ENCODE data around the gene RBM23. TPM values are rescaled to one million over a fixed set of nuclear protein-coding genes. Genes with fewer than 3 reads are reported as not detected.
A peak's percentile ranks its signal among the peaks of the same experiment; 100 is the strongest.

The RBM23 gene
- total RNA-seq, 1 donor from 2014 or later: 35.4 TPM

DNA sequence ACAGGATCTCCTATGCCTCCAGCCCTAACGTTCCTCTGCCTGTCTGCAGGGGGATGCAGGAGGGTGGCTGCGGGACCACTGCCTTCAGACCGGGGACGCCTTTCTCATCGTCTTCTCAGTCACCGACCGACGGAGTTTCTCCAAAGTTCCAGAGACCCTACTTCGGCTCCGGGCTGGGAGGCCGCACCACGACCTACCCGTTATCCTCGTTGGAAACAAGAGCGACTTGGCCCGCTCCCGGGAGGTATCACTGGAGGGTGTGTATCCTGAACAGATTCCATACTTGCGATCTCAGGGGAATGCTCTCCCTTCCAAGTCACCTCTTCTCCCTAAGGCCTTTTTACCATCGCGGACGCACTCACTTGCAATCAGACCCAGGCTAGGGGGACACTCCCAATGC is 33.0 kb downstream of the RBM23 start:
- no peak for ATAC-seq

DNA sequence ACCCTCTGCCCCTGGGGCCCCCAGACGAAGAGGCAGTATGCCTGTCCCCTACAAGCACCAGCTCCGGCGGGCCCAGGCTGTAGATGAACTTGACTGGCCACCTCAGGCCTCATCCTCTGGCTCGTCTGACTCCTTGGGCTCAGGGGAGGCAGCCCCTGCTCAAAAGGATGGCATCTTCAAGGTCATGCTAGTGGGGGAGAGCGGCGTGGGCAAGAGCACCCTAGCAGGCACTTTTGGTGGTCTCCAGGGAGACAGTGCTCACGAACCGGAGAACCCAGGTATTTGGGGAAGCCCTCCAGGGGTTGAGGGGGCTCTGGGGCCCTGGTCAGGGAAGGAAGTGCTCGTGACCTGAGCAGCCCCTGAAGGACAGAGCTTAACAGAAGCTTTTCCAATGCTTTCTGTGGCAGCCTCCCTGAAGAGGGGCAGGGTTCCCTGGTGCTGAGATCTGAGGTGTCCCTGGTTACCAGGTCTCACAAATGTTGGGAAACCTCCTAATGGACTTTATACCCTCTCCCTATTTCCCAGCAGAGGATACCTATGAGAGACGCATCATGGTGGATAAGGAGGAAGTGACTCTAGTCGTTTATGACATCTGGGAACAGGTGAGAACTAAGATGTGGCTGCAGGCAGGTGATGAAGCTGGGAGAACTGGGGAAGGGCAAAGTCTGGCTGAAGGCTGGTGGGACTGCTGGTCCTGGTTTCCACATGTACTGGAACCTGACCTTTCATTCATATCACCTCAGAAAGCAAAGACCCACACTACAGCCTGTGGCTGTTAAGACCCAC is 34.0 kb downstream of the RBM23 start:
- ATAC-seq: no peak

DNA sequence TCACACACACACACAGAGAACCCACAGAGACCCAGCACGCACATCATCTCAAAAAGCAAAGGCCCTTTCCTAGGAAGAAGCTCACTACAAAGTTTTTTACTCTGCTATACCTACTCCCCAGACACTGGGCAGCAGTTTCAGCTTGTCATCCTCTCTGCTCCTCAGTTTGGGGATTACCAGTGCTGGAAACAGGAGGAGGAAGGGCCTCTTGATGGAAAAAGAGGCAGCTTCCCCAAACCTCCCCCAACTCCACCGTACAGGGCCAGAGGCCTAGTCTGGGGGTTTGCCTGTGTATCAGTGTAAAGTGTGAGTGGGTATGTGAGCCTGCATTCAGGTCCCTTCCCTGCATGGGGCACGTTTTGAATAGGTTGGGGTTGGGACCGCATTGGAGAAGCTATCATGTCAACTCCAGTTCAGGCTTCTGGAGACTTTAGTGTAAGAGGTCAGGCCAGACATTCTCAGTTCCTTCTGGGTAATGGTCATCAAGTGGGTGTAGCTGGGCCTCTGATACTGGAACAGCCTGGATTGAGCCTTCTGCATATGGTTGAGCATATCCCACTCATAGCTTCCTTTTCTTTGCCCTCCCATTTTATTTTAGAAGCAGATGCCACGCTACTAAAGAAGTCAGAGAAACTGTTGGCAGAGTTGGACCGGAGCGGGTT is 34.7 kb downstream of the RBM23 start:
- no peak for ATAC-seq

DNA sequence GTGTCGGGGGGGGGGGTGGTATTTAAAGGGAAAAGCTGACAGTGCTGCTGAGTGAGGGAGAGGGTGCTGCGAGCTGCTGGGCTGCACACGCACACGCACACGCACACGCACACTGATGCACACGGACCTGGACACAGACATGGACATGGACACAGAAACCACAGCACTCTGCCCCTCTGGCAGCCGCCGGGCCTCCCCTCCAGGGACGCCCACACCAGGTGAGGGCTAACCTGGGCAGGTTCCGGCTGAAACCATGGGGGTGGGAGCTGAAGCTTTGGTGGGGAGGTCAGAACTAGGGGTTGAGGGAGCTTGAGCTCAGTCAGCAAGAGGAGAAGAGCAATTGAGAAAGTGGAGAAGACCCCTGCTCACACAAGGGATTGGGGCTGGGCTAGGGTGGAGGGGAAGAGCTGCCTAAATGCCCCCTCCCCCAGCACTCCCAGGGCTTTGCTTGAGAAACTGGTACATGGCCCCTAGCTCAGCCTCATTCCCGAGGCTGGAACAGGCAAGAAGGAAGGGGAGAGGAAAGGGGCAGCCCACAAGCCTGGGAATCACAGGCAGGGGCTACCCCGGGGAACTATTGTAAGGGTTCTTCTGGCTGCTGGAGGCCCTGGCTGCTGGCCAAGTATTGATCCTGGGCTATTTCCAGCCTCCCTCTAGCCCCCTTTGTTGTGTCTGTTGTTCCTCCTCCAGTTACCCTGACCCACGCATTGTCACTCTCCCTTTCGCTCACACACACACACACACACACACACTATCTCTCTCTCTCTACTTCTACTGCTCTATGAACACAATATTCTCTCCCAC is 35.6 kb downstream of the RBM23 start, which contains the start of gene REM2:
TSS of gene REM2 (plus strand) at position 50 of the 804 bp plus-strand sequence. CDS start at position 116, 66 bp downstream.
- ATAC-seq: peak; percentile 3

DNA sequence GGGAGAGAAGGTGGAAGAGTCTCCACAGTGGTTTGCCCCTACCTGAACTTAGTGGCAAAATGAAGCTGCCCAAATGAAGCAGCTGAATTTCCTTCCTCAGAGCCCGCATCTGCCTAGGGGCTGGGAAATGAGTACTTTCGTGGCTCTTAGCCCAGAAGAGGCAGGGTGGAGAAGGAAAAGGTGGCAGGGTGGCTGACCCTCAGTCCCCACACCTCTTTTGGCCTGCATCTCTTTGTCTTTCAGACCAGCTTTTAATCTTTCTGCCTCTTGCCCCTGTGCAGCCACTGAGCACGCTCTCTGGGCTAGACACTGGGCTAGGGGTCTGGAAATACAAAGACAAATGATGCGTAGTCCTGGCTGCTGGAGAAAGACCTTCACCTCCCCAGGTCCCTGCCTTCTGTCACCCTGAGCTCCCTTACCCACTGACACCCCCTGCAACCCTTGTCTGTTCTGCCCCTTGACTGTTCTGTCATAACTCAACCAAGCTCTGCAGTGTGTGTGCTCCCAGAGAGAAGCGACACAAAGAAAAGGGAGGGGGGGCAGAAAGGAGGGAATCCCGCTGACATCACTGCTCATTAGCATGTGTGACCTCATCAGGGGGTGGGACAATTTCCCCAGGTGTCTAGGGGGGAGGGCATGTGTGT is 36.3 kb downstream of the RBM23 start:
- peak; percentile 41 for ATAC-seq

DNA sequence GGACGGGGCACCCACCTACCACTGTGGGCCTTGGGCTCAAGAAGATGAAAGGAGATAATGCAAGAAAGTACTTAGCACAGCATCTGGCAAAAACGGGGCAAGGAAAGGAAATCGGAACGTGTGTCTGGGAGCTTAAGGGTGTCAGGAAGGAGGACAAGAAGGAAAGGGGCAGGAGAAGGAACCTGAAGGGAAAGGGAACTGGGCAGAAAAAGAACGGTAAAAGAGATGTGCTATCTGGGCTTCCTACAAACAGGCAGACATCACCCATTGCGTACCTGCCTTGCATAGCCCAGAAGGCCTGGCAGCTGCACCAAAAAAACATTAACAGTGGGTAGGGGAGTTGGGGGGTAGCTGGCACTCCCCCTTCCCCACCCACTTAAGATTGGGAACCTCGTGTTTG is 36.9 kb downstream of the RBM23 start:
- ATAC-seq: no peak

DNA sequence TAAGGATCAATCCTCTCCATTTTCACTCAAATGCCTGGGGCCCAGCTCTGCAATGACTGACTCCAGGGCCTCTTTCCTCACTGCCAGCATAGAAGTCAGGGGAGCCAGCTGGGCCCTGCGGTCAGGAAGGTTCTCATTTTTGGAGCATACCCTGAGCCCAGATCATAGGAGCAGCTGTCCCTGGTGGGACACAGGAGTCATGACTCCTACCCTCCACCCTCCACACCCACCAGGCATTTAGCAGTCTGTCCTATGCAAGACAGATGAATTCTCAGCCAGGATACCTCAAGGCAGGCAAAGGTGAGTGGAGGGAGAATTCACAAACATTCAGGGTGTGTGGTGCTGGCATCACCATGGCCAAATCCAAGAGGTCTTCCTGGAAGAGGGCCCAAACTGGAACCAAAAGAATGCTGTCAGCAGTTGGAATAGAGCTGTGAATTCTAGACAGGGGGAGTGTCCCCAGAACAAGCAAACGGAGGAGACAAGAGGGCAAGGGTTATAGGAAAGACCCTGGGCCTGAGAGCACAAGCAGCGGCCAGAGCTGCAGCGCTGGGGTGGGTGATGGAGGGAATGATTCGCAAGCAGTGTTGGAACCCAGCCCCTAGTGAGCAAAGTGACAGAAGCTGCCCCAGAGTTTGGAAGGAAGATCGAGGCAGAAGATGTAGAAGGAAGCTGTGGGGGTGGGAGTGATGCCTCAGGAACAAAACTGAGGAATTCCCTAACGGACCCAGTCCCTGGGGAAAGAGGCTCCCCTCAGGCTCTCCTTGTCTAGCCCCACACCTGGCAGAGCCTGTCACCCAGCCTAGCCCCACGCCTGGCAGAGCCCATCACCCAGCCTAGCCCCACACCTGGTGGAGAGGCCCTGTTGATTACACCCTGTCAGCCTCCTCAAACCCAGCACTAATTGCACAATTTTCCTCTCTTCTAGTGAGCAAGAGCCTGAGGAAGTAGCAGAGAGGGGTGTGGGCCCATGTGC is 40.4 kb downstream of the RBM23 start:
- no peak for ATAC-seq

DNA sequence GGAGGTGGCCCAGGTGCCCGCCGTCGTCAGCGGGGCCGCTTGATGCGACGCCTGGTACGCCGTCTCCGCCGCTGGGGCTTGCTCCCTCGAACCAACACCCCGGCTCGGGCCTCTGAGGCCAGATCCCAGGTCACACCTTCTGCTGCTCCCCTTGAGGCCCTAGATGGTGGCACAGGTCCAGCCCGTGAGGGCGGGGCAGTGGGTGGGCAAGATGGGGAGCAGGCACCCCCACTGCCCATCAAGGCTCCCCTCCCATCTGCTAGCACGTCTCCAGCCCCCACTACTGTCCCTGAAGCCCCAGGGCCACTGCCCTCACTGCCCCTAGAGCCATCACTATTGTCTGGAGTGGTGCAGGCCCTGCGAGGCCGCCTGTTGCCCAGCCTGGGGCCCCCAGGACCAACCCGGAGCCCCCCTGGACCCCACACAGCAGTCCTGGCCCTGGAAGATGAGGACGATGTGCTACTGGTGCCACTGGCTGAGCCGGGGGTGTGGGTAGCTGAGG is 41.9 kb downstream of the RBM23 start:
- no peak for ATAC-seq

DNA sequence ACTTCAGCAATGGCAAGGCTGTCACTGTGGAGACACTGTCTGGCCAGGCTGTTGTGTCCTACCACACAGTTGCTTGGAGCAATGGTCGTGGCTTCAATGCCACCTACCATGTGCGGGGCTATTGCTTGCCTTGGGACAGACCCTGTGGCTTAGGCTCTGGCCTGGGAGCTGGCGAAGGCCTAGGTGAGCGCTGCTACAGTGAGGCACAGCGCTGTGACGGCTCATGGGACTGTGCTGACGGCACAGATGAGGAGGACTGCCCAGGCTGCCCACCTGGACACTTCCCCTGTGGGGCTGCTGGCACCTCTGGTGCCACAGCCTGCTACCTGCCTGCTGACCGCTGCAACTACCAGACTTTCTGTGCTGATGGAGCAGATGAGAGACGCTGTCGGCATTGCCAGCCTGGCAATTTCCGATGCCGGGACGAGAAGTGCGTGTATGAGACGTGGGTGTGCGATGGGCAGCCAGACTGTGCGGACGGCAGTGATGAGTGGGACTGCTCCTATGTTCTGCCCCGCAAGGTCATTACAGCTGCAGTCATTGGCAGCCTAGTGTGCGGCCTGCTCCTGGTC is 43.1 kb downstream of the RBM23 start:
- no peak for ATAC-seq

DNA sequence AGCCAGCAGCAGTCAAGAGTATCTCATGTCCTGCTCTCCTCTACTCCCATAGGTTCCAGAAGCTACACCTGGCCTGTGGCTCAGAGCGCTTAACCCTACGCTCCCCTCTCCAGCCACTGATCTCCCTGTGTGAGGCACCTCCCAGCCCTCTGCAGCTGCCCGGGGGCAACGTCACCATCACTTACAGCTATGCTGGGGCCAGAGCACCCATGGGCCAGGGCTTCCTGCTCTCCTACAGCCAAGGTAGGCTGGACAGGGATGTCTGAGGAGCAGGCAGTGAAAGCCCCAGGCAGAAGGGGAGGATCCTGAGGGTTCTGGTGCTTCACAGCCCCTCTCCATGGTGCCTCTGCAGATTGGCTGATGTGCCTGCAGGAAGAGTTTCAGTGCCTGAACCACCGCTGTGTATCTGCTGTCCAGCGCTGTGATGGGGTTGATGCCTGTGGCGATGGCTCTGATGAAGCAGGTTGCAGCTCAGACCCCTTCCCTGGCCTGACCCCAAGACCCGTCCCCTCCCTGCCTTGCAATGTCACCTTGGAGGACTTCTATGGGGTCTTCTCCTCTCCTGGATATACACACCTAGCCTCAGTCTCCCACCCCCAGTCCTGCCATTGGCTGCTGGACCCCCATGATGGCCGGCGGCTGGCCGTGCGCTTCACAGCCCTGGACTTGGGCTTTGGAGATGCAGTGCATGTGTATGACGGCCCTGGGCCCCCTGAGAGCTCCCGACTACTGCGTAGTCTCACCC is 43.8 kb downstream of the RBM23 start:
- ATAC-seq: no peak

DNA sequence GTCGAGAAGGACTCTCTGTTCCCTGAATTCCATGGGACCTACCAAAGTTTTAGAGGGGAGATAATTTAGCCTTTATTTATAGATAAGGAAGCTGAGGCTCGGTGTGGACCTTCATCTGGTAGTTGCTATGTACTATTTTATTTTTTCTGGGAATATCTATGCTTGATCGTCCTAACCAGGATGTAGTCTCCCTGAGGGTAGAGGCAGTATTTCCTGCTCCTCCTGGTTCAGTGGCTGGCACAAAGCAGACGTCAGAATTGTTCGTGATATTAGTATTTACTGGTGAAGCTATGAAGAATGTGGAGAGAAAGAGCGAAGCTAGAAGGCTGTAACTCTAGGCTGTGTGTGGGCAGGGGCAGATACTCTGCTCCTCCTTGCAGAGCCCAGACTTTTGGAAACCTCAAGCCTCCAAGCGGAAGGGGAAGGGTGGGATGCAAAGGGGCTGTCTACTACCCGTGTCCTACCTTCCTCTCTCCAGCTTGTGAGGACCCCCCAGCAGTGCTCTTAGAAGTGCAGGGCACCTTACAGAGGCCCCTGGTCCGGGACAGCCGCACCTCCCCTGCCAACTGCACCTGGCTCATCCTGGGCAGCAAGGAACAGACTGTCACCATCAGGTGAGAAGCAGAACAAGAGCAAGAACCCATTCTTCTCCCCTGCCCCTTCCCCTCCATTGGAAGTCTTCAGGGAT is 46.0 kb downstream of the RBM23 start:
- ATAC-seq: no peak

DNA sequence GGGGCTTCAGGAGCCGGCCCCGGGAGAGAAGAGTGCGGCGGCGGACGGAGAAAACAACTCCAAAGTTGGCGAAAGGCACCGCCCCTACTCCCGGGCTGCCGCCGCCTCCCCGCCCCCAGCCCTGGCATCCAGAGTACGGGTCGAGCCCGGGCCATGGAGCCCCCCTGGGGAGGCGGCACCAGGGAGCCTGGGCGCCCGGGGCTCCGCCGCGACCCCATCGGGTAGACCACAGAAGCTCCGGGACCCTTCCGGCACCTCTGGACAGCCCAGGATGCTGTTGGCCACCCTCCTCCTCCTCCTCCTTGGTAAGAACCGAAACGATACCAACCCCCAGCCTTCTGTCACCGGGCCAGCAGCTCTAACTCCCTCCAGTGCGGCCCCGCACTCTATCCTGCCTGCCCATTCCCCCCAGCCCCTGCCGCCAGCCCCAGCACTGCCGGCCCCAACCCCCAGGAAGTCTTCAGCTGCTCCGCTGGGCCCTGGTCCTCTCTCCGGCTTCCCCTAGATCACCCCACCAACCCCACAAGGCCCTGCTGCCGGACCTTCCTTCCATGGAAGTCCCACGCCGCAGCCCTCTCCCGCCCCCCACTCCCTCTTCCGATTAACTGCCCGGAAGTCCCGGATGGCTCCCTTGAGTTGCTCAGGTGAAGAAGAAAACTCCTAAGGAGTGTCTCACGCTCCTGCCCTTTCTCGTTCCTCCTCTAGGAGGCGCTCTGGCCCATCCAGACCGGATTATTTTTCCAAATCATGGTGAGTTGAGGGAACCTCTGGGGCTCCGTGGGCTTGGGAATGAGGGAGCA is 46.7 kb downstream of the RBM23 start:
- ATAC-seq: peak; percentile 62

DNA sequence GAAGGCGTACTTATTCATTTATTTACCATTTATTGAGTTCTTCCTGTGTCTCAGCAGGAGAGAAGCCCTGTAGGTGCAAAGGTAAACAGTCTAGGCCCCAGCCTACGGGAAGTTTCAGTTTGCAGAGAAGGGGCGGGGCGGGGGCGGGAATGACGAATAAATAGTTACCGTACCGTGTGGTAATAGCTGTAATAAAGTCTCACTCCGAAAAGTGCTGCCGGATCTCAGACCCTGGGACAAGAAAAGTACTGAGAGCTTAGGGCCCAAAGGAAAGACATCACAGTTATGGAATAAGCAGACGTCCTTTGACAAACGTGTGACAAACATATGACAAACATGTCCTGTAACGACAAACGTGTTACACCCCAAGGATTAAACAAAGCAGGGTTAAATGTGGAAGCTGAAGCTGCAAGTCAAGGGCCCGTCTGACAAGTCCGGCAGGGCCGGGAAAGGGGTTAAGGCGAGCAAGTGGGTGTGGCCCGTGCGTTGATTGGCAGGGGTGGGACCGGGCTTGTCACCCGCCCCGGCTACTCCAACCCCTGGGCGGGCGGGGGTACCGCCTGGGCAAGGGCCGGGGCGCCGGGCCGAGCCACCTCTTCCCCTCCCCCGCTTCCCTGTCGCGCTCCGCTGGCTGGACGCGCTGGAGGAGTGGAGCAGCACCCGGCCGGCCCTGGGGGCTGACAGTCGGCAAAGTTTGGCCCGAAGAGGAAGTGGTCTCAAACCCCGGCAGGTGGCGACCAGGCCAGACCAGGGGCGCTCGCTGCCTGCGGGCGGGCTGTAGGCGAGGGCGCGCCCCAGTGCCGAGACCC is 47.5 kb downstream of the RBM23 start, which contains the start of gene LRP10:
TSS of gene LRP10 (plus strand) at position 517 of the 809 bp plus-strand sequence. CDS start 564 bp downstream, outside the sequence.
- peak; percentile 93 for ATAC-seq

DNA sequence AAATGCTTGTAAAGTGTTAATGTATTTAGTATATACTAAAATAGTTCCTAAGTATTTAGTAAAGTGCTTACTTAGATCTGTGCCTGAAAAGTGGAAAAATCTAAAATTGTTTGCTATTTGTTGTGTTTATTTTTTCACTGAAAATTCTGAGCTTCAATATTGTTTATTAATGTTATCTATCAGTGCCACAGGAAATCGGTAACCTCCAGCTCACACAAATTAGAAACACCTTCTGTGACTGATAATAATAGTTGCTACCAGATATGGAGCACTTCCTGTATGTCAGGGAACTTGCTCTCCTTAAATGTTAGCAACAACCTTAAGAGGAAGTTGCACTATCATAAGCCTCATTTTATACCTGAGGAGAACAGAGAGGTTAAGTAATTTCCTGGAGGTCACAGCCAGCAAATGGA is 48.1 kb downstream of the RBM23 start:
- ATAC-seq: no peak

DNA sequence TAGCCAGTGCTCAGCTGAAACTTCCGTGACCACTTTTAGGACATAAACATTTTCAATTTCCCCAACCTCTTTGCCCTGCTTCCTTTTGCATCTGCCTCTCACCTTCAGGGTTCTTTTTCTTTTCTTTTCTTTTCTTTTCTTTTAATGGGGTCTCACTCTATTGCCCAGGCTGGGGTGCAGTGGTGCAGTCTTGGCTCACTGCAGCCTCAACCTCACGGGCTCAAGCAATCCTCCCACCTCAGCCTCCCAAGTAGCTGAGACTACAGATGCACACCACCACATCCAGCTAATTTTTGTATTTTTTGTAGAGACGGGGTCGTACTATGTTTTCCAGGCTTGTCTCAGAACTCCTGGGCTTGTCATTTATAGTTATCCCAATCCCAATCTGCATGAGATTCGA is 52.1 kb downstream of the RBM23 start:
- no peak for ATAC-seq

DNA sequence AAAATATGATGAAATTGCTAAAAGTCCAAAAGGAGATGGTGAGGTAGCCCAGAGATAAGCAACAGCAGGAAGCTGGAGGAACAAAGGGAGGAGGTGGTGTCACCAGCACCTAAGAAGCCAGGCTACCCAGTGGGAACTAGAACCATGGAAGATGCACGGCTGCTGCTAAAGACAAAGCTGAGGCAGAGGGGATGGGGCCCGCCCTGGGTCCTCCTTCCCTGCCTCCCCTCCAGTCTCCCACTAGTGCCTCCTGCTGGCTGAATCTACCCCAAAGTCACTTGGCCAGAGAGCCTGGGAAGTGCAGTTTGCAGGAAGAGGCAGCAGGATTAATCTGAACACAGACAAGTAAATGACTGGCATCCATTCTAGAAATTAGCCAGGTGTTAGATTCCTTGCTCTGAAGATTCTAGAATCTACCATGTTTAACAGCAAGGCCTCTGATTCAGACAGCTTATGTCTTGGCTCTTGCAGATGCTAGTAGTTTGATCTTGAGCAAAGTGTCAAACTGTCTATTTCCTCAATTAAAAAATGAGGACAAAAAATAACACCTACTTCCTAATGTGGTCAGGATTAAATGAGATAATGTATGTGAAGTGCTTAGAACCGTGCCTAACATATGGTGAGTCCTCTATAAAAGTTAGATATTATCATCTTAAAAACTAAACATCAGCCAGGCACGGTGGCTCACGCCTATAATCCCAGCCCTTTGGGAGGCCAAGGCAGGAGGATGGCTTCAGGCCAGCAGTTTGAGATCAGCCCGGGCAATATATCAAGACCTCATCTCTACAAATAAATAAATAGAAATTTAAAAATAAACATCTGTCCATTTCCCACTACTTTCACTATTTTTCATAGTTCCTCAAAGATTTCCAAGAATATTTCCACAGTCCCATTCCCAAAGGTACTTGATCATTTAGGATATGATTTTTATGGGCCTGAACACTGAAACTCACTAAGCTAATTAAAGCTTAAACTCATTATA is 53.2 kb downstream of the RBM23 start:
- no peak for ATAC-seq

Measured in esophagus mucosa (tissue), 1 donor.